Measurements from ENCODE around the gene KCNQ1.

Gene KCNQ1

DNA sequence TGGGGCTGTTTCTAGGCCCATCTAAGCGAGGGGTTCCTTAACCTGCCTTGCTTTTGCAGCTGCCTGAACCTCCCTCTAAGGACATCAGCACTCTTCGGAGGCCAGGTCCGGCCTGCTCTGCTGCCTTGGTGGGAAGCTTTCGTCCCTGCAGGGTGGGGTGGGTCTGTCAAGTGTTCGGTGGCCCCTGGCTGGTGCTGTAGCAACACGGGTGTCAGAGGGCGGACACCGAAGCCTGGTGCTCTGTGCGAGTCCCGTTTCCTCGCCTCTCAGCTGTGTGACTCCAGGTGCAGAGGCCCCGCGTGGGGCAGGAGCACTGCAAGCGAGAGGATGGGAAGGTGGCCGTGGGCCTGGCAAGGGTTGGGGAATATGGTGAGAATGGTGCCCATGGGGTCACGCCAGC is 376.2 kb downstream of the KCNQ1 start:
- FAIRE-seq: no peak

DNA sequence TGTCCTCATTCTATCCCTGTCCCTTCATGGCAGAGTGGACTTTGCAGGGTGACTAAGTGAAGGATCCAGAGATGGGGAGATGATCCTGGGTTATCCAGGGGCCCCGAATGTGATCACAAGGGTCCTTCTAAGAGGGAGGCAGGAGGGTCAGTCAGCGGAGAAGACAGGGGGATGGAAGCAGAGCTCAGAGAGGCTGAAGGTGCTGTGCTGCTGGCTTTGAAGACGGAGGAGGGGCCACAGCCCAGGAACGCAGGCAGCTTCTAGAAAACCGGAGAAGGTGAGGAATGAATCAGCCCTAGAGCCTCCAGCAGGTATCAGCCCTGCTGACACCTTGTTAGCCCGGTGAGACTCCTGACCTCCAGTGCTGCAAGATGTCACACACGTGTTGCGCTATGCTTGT is 377.1 kb downstream of the KCNQ1 start:
- FAIRE-seq: no peak

DNA sequence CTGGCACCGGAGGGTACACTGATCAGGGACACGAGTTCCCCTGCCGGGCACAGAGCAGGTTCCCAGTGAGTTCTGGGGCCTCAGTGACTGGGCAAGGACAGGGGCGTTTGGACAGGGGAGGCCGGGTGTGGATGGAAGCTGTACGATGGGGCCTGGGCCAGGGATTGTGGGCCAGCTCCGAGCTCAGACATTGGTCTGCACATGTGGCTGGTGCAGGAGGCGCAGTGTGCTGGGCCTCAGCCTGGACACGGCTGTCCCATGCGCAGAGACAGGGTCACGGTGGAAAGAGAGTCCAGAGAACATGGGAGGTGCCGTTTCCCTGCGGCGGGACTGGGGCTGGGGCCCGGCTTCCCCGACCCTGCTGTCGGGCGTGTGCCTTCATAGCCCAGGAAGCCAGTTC is 380.0 kb downstream of the KCNQ1 start:
- no peak for FAIRE-seq

DNA sequence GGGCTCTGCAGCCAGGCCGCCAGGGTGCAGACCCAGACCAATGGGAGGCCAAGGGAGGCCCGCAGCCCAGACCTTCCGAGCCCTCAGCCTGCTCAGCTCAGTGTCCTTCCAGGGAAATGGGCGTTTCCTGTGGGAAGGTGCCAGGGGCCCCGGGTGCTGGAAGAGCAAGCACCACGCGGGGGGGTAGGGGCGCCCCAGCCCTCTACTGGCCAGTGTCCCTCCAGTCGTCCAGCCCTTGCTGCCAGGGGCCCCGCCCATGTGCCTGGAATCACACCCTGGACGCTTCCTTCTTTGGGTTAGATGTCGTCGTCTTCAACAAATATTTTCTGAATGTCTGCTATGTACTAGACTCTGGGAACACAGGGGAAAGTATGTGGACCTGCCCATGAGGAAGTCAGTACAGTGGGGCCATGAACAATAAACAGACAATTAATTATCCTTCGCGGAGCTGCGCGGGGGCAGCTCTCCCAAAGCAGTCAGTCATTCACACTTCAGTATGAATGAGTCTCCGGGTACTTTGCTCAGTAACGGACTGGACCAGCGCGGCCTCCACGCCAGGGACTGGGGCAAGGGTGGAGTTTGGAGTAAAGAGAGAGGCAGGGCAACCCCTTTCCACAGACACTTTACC is 380.6 kb downstream of the KCNQ1 start:
- FAIRE-seq: no peak

DNA sequence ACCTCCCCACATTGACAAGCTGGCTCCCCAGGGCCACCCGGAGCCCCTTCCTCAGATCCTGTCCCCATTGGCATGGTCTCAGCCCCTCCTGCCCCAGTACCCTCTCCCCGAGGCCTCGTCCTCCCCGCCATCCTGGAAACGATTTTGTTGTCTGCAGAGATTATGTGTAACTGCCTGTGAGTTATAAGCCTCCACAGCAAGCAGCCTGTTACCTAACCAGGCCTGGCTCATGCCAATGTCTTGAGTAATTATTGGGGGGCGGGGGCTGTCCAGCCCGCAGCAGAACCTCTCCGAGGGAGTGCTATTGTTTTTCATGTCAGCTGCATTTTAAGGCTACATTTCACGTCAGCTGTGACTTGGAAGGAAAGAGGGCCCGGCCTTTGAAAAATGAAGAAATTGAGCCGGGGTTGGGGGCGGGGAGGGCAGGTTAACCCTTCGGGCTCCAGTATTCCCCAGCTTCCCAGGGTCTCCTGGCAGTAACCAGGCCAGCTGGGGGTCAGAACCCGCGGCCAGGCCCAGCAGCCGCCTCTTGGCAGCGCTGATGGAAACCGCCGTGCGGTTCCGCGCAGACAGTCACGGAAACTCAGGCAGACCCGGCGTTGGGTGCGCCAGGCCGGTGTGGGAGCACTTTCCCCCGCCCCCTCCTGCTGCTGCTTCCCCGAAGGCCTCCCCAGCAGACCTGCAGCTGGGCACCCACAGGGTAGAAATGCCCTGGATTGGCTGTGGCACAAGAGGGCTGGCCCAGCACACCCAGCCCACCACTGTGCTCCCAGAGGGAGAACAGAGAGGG is 381.3 kb downstream of the KCNQ1 start:
- no peak for FAIRE-seq

DNA sequence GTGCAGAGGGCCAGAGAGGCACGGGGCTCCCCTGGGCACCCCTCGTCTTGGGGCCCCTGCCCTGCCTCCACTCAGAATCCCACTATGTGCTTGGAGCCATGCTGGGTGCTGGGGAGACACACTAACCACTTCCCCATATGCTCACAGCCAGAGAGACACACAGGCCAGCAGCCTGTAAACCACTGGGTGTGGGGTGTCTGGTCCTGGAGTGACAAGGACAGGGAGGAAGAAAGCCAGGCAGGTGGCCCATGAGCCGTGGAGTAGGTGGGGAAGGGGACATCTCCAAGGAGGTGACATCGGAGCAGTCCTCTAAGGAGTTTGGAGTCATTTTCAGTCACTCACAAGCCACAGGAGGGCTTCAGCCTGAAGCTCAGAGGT is 381.9 kb downstream of the KCNQ1 start:
- FAIRE-seq: no peak

DNA sequence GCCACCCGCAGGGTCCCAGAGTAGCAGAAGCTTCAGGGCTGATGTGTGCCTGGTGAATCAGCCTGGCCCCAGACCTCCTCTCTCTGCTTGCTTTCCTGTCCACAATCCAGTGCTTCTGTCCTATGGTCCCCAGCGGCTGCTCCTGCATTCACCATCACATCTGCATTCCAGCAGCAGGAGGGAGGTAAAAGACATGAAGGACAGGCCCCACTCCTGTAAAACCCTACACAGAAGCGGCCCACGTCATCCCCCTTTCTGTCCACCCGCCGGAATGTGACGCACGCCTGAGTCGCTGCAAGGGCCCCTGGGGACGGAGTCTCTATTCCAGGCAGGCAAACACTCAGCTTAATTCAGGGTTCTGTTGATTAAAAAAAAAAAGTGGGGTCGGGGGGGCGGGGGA is 382.4 kb downstream of the KCNQ1 start:
- FAIRE-seq: no peak

DNA sequence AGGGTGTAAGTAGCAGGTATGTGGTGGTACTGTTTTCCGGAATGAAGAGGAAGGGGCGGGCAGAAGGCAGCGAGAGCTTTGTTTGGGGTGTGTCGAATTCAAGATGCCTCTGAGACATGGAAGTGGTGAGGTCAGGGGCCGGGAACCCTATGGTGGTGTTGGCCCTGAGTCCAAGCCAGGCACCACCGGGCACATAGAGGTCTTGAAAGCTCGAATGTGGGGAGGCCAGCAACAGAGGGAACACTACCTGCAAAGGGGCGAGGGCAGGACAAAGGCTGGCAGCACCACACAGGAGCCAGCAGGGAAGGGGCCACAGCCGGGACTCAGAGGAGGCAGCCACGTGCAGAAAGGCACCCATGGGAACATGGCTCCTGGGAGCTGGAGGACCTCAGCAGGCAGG is 383.0 kb downstream of the KCNQ1 start:
- FAIRE-seq: no peak

DNA sequence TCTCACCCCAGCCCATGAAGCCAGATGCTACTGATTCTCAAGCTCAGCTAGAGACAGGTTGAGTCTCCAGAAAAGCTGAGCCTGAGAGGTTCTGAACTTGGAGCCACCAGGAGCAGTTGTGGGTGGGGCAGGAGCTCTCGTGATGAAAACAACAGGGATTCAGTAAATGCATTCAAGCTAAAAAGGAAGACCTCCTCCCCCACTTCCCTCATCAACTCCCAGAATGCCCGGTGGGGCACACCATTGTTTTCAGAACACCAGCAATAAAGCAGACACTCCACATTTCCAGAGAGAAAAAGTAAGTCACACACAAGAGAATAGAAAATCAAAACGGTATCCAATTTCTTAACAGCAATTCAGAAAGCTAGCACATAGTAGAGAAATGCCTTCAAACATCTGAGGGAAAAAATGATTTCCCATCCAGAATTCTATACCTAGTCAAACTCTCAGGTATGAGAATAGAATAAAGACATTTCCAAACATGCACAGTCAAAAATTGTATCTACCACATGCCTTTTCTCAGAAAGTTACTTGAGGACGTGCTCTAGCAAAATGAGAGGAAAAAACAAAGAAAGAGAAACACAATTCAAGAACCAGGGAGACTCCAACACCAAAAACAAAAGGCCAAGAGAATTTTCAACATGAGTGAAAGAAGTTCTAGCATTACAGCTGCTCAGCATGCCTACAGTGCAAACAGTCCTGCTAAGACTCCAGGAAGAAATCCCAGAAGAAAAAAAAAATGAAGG is 383.9 kb downstream of the KCNQ1 start:
- FAIRE-seq: no peak

DNA sequence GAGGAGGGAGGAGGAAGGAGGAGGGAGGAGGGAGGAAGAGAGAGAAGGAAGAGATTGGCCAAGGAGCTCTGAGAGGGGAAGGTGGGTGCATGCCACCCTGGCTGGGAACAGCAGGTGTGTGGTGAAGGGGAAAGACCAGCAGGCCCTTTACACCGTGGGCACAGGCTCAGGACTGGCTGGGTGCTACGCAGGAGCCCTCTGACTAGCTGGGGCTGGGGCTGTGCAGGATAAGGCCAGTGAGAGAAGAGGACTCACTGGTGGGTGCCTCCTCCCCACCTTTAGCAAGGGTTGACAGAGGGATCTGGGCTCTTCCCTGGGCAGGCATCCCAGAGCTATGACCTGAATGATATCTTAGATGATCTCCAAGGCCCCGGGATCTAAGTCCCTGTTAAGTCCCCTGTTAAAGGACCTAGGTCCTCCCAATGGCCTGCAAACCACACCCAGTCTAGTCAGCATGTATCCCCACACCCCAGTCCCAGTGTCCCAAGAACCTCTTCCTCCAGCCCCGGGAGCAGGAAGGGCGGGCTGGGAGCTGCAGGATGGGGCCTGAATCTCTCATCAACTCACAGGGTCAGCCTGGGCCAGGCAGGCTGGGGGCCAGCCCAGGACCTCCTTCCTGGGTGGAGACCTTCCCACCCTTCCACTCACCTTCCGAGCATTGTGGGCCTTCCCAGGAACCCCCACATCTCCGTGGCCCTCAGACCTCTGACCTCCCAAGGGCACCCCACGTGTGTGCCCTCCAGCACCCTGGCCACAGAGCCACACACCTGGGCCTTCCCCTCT is 385.4 kb downstream of the KCNQ1 start:
- FAIRE-seq: no peak

DNA sequence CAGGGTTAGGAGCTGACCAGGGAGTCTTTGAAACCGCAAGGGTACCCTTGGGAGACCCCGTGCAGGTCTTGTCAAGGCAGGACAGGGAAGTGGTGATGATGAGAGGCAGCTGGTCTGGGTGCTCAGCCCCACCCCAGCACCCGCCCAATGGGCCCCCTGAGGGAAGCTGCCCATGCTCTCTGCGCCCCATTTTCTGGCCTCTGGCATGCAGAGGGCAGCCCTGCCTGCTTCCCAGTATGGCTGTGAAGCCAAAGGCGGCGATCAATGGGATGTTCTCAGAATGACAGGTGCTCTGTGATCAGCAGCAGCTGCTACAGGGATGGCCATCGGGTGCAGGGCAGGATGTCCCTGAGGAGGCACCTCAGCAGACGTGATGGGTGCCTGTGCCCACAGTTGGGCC is 386.1 kb downstream of the KCNQ1 start:
- no peak for FAIRE-seq

DNA sequence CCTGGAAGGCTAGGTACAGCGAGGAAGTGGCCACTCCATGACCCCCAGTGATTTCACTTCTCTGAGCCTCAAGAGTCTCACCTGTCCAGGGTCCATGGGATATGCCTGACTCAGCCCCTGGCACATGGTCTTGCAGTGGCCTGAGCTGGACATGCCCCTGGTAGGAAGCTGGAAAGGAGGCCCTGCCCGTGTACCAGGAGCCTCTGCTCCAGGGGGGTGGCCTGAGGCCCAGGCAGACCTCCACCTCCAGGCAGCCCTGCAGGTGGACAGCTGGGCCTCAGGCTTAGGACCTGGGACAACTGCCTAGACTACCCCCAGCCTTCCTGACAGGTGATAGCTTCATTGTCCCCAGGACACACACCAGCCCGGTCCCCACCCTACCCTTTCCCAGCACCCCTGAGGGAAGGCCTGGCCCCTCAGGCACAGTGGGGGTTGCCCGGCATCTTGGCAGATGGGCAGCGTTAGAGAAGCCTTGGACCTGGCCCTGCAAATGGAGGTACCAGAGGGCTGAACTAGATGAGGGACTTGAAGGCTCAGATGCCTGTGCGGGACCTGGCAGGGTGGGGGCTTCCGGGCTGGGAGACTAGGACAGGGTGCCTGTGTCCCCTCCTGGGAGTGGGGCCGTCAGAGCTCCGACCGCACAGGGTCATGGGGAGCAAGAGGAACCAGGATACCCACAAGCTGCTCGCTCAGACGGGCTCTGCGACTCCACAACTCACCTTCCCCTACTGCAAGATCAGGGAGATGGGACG is 387.1 kb downstream of the KCNQ1 start:
- no peak for FAIRE-seq

DNA sequence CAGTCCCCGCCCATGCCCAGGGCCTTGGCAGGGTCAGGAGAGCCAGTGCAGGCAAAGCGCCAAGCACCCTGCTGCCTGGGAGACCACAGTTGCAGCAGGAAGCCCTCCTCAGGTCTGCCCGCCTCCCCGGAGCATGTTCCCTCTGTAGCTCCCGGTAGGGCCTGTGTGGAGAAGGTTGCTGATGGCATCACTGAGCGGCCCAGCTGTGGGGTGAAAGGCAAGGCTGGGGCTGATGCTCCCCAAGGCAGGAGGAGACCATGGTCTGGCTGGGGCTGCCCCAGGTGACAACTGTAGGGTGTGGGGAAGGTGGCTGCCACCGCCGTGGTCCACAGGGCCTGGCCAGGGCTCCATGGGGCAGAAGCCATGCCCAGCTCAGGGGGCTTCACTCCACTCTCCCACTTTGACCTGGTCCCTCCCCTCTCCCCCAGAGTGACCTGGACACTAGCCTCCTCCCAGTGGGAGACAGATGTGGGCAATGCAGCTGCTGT is 387.8 kb downstream of the KCNQ1 start:
- FAIRE-seq: no peak

DNA sequence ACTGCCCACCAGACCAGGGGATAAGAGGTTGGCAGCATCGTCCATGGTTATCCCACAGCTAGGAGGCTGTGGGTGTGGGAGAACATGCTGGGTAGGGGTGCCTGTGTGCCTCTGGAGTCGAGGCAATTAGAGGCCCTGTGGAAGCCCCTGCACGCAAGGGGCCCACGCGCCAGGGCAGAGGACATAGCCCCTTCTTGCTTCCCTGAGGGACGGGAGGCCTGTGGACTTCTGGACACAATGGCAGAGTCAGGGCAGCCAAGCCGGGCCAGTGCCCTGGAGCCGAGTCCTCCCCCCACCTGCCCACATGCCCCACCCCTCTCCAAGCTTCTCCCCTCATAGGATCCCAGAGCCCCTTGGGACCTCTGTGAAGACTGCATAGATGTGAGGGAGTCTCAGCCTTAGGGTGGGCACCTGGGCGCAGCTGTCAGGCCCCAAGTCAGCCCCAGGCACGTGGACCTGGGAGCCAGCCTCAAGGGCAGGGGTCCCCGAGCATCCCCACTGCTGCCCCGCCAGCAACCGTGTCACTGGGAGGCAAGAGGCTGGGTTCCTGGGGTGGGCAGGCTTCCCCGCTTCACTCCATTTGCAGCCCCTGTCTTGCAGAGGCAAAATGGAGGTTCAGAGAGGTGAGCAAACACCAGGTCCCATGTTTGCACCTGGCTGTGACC is 388.4 kb downstream of the KCNQ1 start:
- no peak for FAIRE-seq

DNA sequence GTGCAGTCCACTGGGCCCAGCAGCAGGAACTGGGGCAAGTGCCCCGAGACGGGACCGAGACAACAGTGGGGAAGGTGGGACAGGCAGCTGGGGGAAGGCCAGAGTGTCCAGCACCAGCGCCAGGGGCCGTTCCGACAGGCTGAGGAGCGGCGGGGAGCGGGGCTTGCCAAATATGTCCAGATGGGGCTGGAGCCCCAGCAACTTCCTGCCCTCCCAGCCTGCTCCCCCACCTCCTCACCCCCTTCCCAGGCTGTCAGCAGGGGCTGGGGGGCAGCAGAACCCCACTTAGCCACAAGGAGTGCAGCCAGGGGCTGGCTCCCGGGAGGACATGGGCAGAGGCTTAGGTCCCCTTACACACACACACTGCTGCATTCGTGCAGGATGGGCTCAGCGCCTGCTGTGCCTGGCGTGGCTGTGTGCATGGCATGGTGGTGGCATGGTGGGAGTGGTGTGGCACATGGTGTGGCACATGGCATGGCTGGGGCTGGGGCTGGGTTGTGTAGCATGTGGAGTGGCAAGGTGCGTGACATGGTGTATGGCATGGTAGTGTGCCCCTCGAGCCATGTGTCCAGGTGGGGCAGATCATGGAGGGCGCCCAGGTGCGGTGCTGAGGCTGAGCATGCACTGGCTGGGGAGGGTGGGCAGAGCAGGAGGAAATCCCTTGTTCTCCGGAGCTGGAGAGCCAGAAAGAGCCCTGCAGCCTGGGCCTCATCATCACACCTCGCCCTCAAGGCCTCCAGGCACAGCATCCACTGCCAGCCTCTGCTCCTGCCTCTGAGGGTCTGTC is 389.1 kb downstream of the KCNQ1 start:
- FAIRE-seq: no peak

DNA sequence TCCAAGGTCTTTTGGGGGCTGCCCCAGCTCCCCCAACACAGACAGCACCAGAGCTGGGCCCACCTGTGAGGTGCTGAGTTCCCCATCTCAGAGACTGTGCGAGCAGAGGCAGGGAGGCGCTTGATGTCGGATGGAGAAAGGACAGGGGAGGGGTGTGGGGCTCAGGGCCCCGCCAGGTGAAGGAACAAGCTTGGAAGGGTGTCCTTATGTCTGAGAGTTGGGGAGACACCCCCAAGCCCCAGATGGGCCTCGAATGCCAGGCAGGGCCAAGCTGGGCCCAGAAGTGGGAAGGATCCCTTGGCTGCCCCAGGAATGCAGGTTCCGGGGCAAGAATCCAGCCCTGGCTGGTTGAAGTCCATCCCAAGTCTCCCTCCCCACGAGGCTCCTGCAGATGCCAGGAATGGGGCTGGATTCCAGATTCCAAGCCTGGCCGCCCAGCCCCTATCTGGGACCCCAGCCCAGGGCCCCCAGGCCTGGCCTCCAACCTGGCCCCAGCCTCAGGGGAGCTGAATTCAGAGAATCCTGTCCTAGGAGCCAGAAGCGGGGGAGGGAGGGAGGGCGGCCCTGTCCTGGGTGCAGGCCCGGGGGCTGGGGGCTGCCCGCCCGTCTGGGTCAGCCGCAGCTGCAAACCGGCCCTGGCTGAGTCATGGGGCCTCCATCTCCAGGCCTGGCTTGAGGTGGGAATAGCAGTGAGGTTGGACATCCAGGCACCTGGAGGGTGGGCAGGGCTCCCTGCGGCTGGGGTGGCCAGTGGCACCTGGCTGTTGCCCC is 389.9 kb downstream of the KCNQ1 start:
- no peak for FAIRE-seq

DNA sequence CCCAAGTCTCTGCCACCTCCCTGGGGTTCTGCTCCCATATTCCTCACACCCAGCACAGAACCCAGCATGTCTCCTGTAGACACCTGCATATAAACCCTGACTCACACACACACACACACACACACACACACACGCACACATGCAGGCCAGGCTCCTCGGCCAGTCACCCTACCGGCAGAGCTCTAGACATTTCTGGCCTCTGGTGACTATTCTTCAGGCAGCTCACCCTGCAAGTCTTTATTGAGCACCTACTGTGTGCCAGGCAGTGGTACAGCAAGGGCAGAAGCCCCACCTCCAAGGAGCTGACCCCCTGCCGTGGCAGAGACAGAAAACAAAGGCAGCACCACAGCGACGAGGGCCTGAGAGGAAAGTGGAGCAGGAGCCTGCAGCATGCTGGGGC is 390.5 kb downstream of the KCNQ1 start:
- no peak for FAIRE-seq

DNA sequence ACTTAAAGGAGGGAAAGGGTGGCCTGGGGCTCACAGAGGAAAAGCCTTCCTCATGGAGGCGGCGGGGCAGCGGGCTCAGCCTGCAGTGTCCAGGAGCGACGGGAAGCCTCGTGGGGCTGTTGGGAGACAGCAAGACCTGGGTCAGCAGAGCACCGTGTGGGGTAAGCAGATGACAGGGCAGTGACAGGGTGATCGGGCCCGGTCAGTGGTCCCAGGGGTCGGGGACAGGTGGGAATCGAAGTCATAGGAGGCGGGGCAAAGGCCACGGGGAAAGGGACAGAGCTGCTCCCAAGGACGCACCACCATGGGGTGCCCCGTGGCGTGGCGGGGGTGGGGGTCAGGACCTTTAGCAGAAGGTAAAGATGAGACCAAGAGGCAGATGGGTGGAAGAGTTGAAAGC is 390.9 kb downstream of the KCNQ1 start:
- FAIRE-seq: no peak

DNA sequence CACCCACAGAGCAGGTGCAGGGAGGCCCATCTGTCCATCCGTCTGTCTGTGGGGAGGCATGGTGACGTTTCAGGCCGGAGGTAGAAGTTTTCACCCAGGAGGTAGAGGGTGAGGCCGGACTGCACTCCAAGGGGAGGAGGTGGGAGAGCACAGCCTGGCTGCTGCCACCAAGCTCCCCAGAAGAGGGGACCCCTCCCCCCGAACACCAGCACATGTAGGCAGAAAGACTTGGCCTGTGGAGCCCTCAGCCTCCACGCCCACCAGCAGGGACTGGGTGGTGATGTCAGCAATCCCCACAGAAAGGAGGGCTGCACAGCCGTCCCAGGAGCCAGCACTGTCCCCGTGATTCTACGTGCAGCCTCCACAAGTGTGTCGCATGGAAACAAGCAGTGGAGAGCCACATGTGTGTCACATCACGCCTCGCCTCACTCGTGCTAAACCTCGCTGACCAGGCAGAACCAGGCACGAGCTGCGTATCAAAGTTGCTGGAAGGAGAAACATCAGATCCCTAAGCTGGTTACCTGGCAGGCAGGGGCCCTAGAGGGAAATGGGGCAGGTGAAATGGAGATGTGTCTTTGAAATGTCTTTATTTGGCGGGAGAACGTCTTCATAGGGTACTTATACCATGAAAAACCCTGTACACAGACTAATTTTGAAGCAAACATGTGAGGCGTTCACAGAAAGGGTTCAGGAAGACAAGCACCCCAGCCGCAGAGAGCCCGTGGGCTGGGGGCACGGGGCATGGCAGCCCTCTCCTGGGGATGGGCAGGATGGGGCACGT is 391.7 kb downstream of the KCNQ1 start:
- no peak for FAIRE-seq
